KMS-11 (cell line): Measurements from ENCODE around the gene VEPH1.

Source experiments
- H2AFZ ChIP-seq: fragments of 200-600 bp; sonication (generic); 2 replicates; pipeline ENCODE4 v1.6.1; 2016; ENCODE audit warnings: antibody characterized with exemption, mixed run types, low read depth
- H3K27ac ChIP-seq: fragments of 200-600 bp; sonication (generic); 2 replicates; pipeline ENCODE4 v1.6.1; 2016; ENCODE audit warnings: mild to moderate bottlenecking, mixed run types
- H3K27me3 ChIP-seq: fragments of 200-600 bp; sonication (generic); 2 replicates; pipeline ENCODE4 v1.6.1; 2017; ENCODE audit warnings: mild to moderate bottlenecking, low read depth, mixed run types, moderate library complexity; ENCODE audit not compliant: insufficient read depth
- H3K36me3 ChIP-seq: fragments of 200-600 bp; sonication (generic); 2 replicates; pipeline ENCODE4 v1.6.1; 2017; ENCODE audit warnings: mild to moderate bottlenecking, mixed run types; ENCODE audit not compliant: insufficient read depth
- H3K4me1 ChIP-seq: fragments of 200-600 bp; sonication (generic); 2 replicates; pipeline ENCODE4 v1.6.1; 2016; ENCODE audit warnings: mild to moderate bottlenecking, low read depth, mixed run types; ENCODE audit not compliant: poor library complexity, severe bottlenecking
- H3K4me2 ChIP-seq: fragments of 200-600 bp; sonication (generic); 2 replicates; pipeline ENCODE4 v1.7.0; 2016; ENCODE audit warnings: mild to moderate bottlenecking, mixed run types
- H3K4me3 ChIP-seq: fragments of 200-600 bp; sonication (generic); IDR thresholded peaks from 2 replicates; pipeline ENCODE4 v1.6.1; 2017; ENCODE audit warnings: low read depth, low read length, mixed read lengths; ENCODE audit not compliant: insufficient read depth
- H3K79me2 ChIP-seq: fragments of 200-600 bp; sonication (generic); 2 replicates; pipeline ENCODE4 v1.6.1; 2016; ENCODE audit warnings: low read depth, mixed run types; ENCODE audit not compliant: insufficient read depth
- H3K9ac ChIP-seq: fragments of 200-600 bp; sonication (generic); 2 replicates; pipeline ENCODE4 v1.6.1; 2016; ENCODE audit warnings: mild to moderate bottlenecking, mixed run types
- H4K20me1 ChIP-seq: fragments of 200-600 bp; sonication (generic); 2 replicates; pipeline ENCODE4 v1.6.1; 2016; ENCODE audit warnings: mild to moderate bottlenecking, mixed run types; ENCODE audit not compliant: insufficient read depth
- CTCF ChIP-seq: fragments of 200-600 bp; sonication (generic); conservative IDR thresholded peaks from 2 replicates; pipeline ENCODE4 v1.6.1; 2017; ENCODE audit warnings: low read depth, mild to moderate bottlenecking, antibody characterized with exemption, low read length, moderate library complexity, mixed read lengths

The VEPH1 gene

GRCh38 chr3:157247391-157247790, 255.8 kb downstream of the VEPH1 start:
- Histone ChIP-seq H3K27ac (no peak overlapping the region), H3K9ac (no peak overlapping the region), H3K4me1 (peaks cover 27% of the 10 kb centered on the region), H3K79me2 (no peaks in the 10 kb centered on the region), H3K4me2 (no peak overlapping the region), H3K36me3 (no peaks in the 10 kb centered on the region), H2AFZ (0 out of 2 replicates have a peak overlapping the region, but pooled peaks have one; percentile 1), H3K27me3 (no peaks in the 10 kb centered on the region), H4K20me1 (no peaks in the 10 kb centered on the region), H3K4me3 (no peak overlapping the region)
- TF ChIP-seq CTCF, result no peak

- TF ChIP-seq CTCF, result no peak
These were observed 260.4 kb downstream of the VEPH1 start for GRCh38 chr3:157242836-157243235.

DNA sequence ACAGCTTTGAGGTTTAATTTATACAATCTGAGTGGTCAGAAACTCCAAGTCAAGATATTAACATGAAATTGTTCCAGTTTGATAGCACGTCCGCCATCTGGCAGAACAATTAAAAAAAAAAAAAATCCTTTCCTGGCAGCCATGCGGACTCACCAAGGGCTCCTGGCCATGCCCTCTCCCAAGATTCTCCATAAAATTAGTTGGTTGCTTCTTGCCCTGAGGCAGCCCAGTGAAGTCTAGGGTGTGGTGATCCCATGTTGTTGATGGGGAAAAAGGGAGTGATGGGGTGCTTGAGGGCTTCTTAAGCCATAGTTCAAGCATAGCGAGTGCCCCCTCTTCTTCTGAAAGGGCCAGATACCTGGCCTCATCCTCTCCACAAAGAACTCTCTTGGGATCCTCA, 261.6 kb downstream of the VEPH1 start:
- Histone ChIP-seq H4K20me1 (no peaks in the 10 kb centered on the region), H3K4me1 (peaks cover 3% of the 10 kb centered on the region), H2AFZ (no peak overlapping the region), H3K27ac (no peak overlapping the region), H3K27me3 (no peaks in the 10 kb centered on the region), H3K79me2 (no peaks in the 10 kb centered on the region), H3K36me3 (no peaks in the 10 kb centered on the region), H3K4me3 (no peak overlapping the region), H3K9ac (no peak overlapping the region), H3K4me2 (no peak overlapping the region)
- TF ChIP-seq CTCF, result no peak

More at GRCh38 chr3:157242836-157243235, 260.4 kb downstream of the VEPH1 start:
- Histone ChIP-seq H3K79me2 (no peaks in the 10 kb centered on the region), H3K9ac (no peak overlapping the region), H4K20me1 (no peaks in the 10 kb centered on the region), H2AFZ (no peak overlapping the region), H3K27me3 (no peaks in the 10 kb centered on the region), H3K4me3 (no peak overlapping the region), H3K4me2 (no peak overlapping the region), H3K27ac (no peak overlapping the region), H3K36me3 (no peaks in the 10 kb centered on the region), H3K4me1 (peaks cover 12% of the 10 kb centered on the region)

DNA sequence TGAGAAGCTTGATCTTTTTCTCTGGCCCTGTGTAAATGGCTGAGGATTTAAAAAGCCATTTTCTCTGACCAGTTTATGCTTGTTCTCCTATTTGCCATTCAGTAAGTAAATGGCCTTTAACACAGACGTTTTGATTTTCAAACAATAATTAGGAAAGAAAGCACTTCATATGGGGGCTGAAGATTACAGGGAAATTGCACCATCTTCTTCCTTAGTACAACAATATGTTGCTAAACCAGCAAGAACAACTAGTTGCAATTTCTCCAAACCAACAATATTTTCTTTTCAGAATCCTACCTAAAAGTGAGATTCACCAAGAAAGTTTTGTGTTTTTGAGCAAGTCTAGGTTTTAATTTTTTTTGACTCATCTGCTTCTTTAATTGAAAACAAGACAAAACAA, 262.8 kb downstream of the VEPH1 start:
- no peak for TF ChIP-seq CTCF
- H2AFZ ChIP-seq, result no peak overlapping the region
- H3K4me2 ChIP-seq, result no peak overlapping the region; the same call in 1 of the 2 replicates
- H3K27me3 ChIP-seq, result no peaks in the 10 kb centered on the region
- no peak overlapping the region for H3K4me3 ChIP-seq
- H4K20me1 ChIP-seq, result no peaks in the 10 kb centered on the region
- H3K4me1 ChIP-seq, result peaks cover 3% of the 10 kb centered on the region
- no peaks in the 10 kb centered on the region for H3K36me3 ChIP-seq
- H3K79me2 ChIP-seq, result no peaks in the 10 kb centered on the region
- H3K27ac ChIP-seq, result no peak overlapping the region
- H3K9ac ChIP-seq, result no peak overlapping the region
